Muscle of arm (tissue), 14 donors: ENCODE data around the gene PPIA. TPM values are rescaled to one million over a fixed set of nuclear protein-coding genes. Genes with fewer than 3 reads are reported as not detected.

ENCODE experiments used
- DNase-seq: peaks from one replicate; pipeline ENCODE4 v3.0.0-alpha.2; 2013
- long read RNA-seq, 11 donors: transcript quantifications; one replicate each; lab custom pipeline, GENCODE V29; 2026
- polyA plus RNA-seq, 12 donors: library from polyadenylated mRNA; unstranded; fragments of 120-200 nt; gene quantifications; one replicate each; pipeline ENCODE4 v1.2.1, GENCODE V29; 2013; ENCODE audit not compliant: insufficient read length in 12 of 12

PPIA gene
- polyA plus RNA-seq: 1,000 to 10,000 TPM in 2 of 12 donors, 100 to 1,000 TPM in 9, not detected in 1; 595 to 1,013 (median 803) TPM
- long read RNA-seq, donor 1, transcript PPIA-201 (6 exons, 818 nt): minor isoform, 10 of 1,353 reads
- long read RNA-seq, donor 1, transcript PPIA-203 (4 exons, 544 nt): minor isoform, 6 of 1,353 reads
- long read RNA-seq, donor 1, transcript PPIA-204 (5 exons, 2,238 nt): major isoform, 1,144 of 1,353 reads
- long read RNA-seq, donor 1, transcript PPIA-208 (6 exons, 907 nt): minor isoform, 9 of 1,353 reads
- long read RNA-seq, donor 1, partial matches to known transcripts: 153 of 1,353 reads
- long read RNA-seq, donor 1, other reads (novel, unspliced or antisense): 24 of 1,353 reads
- long read RNA-seq, donor 2, transcript PPIA-201 (6 exons, 818 nt): minor isoform, 7 of 1,152 reads
- long read RNA-seq, donor 2, transcript PPIA-203 (4 exons, 544 nt): minor isoform, 6 of 1,152 reads
- long read RNA-seq, donor 2, transcript PPIA-204 (5 exons, 2,238 nt): major isoform, 963 of 1,152 reads
- long read RNA-seq, donor 2, transcript PPIA-208 (6 exons, 907 nt): minor isoform, 6 of 1,152 reads
- long read RNA-seq, donor 2, partial matches to known transcripts: 123 of 1,152 reads
- long read RNA-seq, donor 2, other reads (novel, unspliced or antisense): 42 of 1,152 reads
- long read RNA-seq, donor 3, transcript PPIA-204 (5 exons, 2,238 nt): major isoform, 357 of 395 reads
- long read RNA-seq, donor 3, partial matches to known transcripts: 24 of 395 reads
- long read RNA-seq, donor 3, other reads (novel, unspliced or antisense): 6 of 395 reads
- long read RNA-seq, donor 4, transcript PPIA-204 (5 exons, 2,238 nt): major isoform, 377 of 439 reads
- long read RNA-seq, donor 4, transcript PPIA-203 (4 exons, 544 nt): minor isoform, 7 of 439 reads
- long read RNA-seq, donor 4, partial matches to known transcripts: 53 of 439 reads
- long read RNA-seq, donor 4, other reads (novel, unspliced or antisense): 0 of 439 reads
- long read RNA-seq, donor 5, transcript PPIA-201 (6 exons, 818 nt): minor isoform, 7 of 1,197 reads
- long read RNA-seq, donor 5, transcript PPIA-203 (4 exons, 544 nt): minor isoform, 5 of 1,197 reads
- long read RNA-seq, donor 5, transcript PPIA-204 (5 exons, 2,238 nt): major isoform, 767 of 1,197 reads
- long read RNA-seq, donor 5, partial matches to known transcripts: 349 of 1,197 reads
- long read RNA-seq, donor 5, other reads (novel, unspliced or antisense): 66 of 1,197 reads
- long read RNA-seq, donor 6, transcript PPIA-201 (6 exons, 818 nt): minor isoform, 11 of 582 reads
- long read RNA-seq, donor 6, transcript PPIA-203 (4 exons, 544 nt): minor isoform, 5 of 582 reads
- long read RNA-seq, donor 6, transcript PPIA-204 (5 exons, 2,238 nt): major isoform, 513 of 582 reads
- long read RNA-seq, donor 6, partial matches to known transcripts: 43 of 582 reads
- long read RNA-seq, donor 6, other reads (novel, unspliced or antisense): 5 of 582 reads
- long read RNA-seq, donor 7, transcript PPIA-204 (5 exons, 2,238 nt): major isoform, 446 of 496 reads
- long read RNA-seq, donor 7, partial matches to known transcripts: 33 of 496 reads
- long read RNA-seq, donor 7, other reads (novel, unspliced or antisense): 7 of 496 reads
- long read RNA-seq, donor 8, transcript PPIA-203 (4 exons, 544 nt): minor isoform, 7 of 915 reads
- long read RNA-seq, donor 8, transcript PPIA-201 (6 exons, 818 nt): minor isoform, 7 of 915 reads
- long read RNA-seq, donor 8, transcript PPIA-208 (6 exons, 907 nt): minor isoform, 6 of 915 reads
- long read RNA-seq, donor 8, transcript PPIA-204 (5 exons, 2,238 nt): major isoform, 842 of 915 reads
- long read RNA-seq, donor 8, partial matches to known transcripts: 23 of 915 reads
- long read RNA-seq, donor 8, other reads (novel, unspliced or antisense): 28 of 915 reads
- long read RNA-seq, donor 9, transcript PPIA-201 (6 exons, 818 nt): minor isoform, 11 of 679 reads
- long read RNA-seq, donor 9, transcript PPIA-203 (4 exons, 544 nt): minor isoform, 16 of 679 reads
- long read RNA-seq, donor 9, transcript PPIA-204 (5 exons, 2,238 nt): major isoform, 579 of 679 reads
- long read RNA-seq, donor 9, partial matches to known transcripts: 61 of 679 reads
- long read RNA-seq, donor 9, other reads (novel, unspliced or antisense): 9 of 679 reads
- long read RNA-seq, donor 10, transcript PPIA-204 (5 exons, 2,238 nt): major isoform, 662 of 718 reads
- long read RNA-seq, donor 10, transcript PPIA-208 (6 exons, 907 nt): minor isoform, 6 of 718 reads
- long read RNA-seq, donor 10, transcript PPIA-203 (4 exons, 544 nt): minor isoform, 5 of 718 reads
- long read RNA-seq, donor 10, partial matches to known transcripts: 32 of 718 reads
- long read RNA-seq, donor 10, other reads (novel, unspliced or antisense): 6 of 718 reads
- long read RNA-seq, donor 11, transcript PPIA-204 (5 exons, 2,238 nt): major isoform, 1,111 of 1,537 reads
- long read RNA-seq, donor 11, transcript PPIA-203 (4 exons, 544 nt): minor isoform, 14 of 1,537 reads
- long read RNA-seq, donor 11, transcript PPIA-201 (6 exons, 818 nt): minor isoform, 10 of 1,537 reads
- long read RNA-seq, donor 11, partial matches to known transcripts: 304 of 1,537 reads
- long read RNA-seq, donor 11, other reads (novel, unspliced or antisense): 93 of 1,537 reads

DNA sequence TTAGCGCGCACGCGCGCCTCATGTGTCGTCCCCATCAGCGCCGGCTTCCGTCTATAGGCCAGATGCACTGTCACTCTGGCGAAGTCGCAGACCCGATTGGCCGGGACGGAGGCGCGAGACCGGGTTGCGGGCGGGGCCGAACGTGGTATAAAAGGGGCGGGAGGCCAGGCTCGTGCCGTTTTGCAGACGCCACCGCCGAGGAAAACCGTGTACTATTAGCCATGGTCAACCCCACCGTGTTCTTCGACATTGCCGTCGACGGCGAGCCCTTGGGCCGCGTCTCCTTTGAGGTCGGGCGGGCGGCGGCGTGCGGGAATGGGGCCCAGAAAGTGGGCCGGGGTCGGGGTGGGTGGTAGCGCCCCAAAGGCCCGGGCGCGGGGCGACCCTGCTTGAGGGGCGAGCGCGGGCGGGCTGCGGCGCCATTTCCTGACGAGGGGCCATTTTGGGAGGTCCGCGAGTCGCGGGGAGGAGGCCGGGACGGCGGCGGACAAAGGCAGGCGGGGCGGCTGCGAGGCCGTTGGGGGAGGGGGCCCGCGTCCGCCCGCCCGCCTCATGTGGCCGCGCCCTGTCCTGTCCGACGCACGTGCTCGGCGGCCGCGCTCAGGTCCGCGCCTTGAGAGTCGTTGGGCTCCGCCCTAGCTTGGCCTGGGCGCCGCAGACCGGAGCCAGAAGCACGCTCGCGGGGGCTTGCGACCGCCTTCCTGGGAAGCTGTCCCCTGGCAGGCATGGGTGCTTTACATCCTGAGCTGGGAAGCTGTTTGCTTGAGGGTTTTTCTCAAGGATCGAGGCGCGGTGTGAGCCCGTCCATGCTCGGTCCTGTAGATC lies at the start of gene PPIA:
Gene PPIA (plus strand): TSS at position 178 of the 825 bp plus-strand sequence. CDS start 44 bp downstream, at position 222.
- peak; percentile 99 for DNase-seq

- DNase-seq: peak; percentile 84
These were observed 48.2 kb upstream of the PPIA start, which contains the start of gene ZMIZ2 for GRCh38 chr7:44748045-44748947. ZMIZ2 (plus strand) TSS chr7:44748847; CDS start chr7:44756250, 7,403 bp downstream.

DNA sequence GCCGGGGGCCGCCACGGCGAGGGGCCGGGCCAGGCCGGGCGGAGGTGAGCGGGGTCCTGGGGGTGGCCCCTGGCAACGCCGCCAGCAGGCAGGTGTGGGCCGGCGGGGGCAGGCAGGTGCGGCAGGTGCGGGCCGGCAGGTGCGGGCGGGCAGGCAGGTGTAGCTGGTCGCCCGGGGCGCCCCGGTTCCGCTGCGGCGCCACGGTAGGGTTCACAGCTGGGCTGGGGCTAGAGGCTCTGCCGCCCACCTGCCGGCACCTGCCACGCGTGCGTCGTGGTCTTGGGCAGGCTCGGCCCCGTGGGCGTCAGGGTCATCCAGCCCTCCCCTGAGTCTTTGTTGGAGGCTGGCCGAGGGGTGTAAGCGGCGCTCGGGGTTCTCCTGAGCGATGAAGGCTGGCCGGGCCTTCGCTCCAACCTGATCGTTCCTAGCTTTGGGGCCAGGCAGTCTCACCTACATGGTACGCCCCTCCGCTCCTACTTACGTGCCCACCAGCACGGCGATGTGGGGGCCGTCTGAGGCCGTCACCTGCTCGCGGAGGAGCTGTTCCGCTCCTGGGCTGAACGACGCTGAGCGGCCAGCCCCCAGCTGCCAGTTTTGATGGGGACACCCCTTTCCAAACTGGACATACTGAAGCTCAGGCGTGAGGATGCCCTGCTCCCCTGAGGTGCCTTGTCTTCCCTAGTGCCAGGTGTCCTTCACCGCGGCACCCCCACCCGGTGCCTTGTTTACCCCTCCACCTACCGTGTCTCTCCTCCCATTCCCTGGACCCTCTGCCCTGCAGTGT lies 47.3 kb upstream of the PPIA start:
- no peak for DNase-seq

DNA sequence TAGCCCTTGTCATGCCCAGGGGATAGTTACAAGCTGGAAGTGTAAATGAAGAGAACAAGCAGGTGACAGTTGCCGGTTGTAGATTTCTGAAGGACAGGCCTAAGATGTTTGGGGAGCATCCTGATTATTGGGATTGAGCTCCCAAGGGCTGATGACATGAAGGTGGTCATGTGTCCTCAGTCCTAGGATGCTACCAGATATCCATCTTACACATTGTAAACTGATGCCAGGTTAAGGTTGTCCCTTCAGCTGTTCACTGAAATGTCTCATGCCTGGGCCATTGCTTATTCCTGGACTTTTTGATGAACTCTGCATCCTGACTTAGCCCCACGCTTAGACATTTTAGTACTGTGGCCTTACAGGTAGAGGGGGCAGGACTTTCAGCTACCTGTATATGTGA lies 46.5 kb upstream of the PPIA start:
- DNase-seq: no peak

GRCh38 chr7:44750424-44750823 lies 46.1 kb upstream of the PPIA start:
- DNase-seq: no peak

DNA sequence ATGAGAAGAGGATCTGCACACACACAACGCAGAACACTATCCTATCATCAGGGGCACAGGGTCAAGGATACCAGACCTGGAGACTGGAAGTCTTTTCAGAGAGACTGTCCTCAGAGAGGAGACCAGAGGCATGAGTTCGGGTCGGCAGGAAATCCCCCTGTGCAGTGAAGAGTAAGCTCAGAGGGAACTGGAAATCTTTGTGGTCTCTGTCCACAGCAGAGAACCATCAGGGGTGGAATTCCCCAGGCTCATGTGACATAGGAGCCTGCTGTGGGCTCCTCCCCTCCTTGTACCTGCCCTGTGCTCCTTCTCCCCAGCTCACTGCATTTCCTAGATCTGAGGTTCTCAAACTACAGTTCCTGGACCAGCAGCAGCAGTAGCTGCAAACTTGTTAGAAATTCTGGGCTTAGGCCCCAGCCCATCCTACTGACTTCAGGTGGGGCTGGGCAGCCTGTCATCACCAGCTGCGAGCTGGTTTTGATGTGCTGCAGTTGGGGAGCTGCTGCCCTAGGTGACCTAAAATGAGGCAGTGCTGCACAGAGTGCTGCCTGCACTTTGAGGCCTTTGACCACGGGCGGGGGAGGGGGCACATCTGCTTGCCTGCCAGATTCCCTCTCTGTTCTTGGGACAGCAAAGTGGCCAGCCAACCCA lies 45.4 kb upstream of the PPIA start:
- no peak for DNase-seq

DNA sequence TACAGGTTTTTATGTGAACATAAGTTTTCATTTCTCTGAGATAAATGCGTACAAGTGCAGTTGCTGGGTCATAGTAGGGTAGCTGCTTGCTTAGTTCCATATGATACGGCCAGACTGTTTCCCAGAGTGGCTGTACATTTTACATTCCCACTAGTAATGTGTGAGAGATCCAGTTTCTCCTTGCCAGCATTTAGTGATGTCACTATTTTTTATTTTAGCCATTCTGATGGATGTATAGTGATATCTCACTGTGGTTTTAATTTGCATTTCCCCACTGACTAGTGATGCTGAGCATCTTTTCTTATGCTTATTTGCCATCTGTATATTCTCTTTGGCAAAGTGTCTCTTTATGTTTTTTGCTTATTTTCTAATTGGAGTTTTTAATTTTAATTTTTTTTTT lies 43.7 kb upstream of the PPIA start:
- DNase-seq: no peak

DNA sequence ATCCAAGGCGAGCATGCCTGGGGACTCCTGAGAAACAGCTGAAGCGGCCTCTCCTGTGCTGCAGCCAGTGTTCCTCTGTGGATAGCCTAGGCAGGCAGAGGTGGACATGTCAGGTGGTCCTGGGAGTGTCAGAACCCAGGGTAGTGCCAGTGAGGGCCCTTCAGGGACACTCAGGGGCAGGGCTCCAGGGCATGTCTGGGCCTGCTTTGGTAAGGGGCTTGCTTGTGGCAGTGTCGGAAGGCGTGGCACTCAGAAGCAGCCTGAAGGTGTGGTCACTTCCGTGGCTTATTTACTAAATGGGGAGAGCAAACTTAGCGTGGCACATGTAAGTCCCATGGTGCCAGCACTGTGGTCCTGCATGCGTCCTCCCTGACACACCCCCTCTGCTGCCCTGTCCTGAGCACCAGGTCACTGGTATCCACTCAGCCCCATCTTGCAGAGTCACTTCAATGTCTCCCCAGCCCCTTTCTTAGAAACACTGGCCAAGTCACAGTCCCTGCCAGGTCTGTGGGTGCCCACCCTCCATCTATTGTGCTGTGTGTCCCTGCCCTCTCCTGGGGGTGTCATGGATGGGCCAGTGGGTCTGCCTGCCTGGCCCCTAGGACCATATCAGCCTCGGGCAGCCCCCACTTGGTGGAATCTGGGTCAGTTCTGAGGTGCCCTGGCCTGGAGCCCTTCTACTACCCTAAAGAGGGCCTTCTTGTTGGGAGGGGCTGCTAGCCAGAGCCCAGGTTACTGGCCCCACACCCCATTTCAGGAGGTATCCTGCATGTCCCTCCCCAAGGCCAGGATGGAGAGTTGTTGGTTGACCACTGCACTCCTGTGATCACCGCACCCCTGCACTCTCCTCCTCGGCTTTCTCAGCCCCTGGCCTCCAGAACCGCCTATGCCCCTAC lies 41.4 kb upstream of the PPIA start:
- no peak for DNase-seq

DNA sequence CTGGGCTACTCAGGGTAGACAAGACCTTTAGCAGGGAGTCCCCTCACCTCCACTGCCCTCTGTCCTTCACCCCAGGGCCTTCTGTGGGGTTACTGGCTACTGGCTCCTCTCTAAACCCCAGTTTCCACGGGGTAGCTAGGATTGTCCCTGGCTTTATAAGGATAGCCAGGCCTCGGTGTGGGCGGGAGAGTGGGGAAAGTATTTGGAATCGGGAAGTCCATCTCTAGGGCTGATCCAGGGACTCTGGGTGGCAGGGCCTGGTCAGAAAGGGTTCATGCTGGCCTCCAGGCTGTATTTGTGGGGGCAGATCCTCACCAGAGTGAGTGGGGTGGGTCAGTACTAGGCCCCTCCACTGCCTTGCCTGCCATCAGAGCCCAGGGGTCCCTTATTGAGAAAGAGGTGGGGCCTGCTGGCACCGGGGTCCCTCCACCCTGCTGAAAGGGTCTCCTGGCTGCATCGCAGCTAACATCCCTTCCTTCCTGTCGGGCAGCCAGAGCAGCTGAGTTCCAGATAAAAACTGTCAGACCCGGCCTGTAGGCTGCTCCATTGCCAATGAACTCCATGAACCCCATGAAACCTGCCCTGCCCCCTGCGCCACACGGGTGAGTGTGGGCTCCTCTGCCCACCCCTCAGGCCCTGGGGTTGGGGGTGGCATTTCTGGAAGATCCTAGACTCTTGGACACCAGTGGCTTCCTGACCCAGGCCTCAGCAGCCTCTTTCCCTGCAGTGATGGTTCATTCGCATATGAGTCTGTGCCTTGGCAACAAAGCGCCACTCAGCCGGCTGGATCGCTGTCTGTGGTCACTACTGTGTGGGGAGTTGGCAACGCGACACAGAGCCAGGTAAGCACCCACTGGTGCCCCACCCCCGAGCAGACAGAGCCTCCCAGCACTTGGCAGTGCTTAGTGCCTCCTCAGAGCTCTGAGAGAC lies 40.5 kb upstream of the PPIA start:
- no peak for DNase-seq

DNA sequence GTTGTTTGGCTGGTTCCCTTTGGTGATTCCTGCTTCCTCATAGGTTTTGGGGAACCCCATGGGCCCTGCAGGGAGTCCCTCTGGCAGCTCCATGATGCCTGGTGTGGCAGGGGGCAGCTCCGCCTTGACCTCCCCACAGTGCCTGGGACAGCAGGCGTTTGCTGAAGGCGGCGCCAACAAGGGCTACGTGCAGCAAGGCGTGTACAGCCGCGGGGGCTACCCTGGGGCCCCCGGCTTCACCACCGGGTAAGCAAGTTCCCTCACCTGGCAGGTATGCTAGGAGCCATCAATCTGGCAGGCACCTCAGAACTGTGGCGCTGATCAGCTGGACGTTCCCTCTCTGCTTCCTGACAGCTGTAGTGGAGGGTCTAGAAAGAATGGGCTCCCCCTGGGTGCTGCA lies 39.6 kb upstream of the PPIA start:
- no peak for DNase-seq

DNA sequence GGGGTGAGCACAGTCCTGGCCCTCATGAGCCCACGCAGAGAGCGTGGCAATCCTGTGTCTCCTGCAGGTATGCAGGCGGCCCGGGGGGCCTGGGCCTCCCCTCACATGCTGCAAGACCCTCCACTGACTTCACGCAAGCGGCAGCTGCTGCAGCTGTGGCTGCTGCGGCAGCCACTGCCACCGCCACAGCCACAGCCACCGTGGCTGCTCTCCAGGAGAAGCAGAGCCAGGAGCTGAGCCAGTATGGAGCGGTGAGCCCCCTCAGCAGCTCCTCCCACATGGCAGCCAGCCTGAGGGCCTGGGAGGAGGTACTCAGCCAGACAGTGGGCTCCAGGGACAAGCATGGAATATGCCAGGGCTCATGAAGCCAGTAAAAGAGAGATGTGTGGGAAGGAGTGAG lies 39.2 kb upstream of the PPIA start:
- peak; percentile 80 for DNase-seq

- no peak for DNase-seq
These were observed 38.7 kb upstream of the PPIA start for GRCh38 chr7:44757739-44758138.

GRCh38 chr7:44759246-44759645 lies 37.2 kb upstream of the PPIA start:
- DNase-seq: no peak
